ENCODE data around the gene ATN1. TPM values are rescaled to one million over a fixed set of nuclear protein-coding genes. Genes with fewer than 3 reads are reported as not detected.

The ATN1 gene
- total RNA-seq, 1 experiment from 2014 or later, result 84.7 TPM

- intact Hi-C loops (cut with micrococcal nuclease), result no loop called here
- peaks cover 56% of the 10 kb centered on the region for H3K36me3 Mint-ChIP-seq (ENCODE audit: insufficient read depth, unreplicated experiment)
- no peaks in the 10 kb centered on the region for H3K27me3 Mint-ChIP-seq (ENCODE audit: insufficient read depth, unreplicated experiment)
- H3K4me1 Mint-ChIP-seq (ENCODE audit: insufficient read depth, unreplicated experiment), result peaks cover 32% of the 10 kb centered on the region
- no peak for TF ChIP-seq CTCF (IDR thresholded peaks at IDR 0.05; ENCODE audit: unreplicated experiment)
- DNase-seq (ENCODE audit: unreplicated experiment), result no peak
- BruUV-seq (replicated peaks), result no TSS peak
- CTCF ChIA-PET, result interaction anchor here (0.6 to 5.5 kb wide), 22 partner anchors 11 to 209 kb away, joined by 3 to 160 read pairs (median 7); partner anchors contain the start of genes C1RL, C1S, LPCAT3 and SPSB2
- H3K9me3 Mint-ChIP-seq (ENCODE audit: unreplicated experiment), result no peaks in the 10 kb centered on the region
- peak overlapping the region; percentile 98 for H3K27ac Mint-ChIP-seq (ENCODE audit: low read depth, unreplicated experiment)
- POLR2A ChIA-PET, result interaction anchor here (0.5 to 6.8 kb wide), 27 partner anchors 8 to 583 kb away, joined by 3 to 495 read pairs (median 6); partner anchors contain the start of genes ATN1, C1R, C1RL and C1S
- H3K4me3 Mint-ChIP-seq (ENCODE audit: unreplicated experiment), result peak overlapping the region; percentile 85
Measured at GRCh38 chr12:6945613-6946012, 17.9 kb downstream of the ATN1 start.

GRCh38 chr12:6946033-6946919, 18.5 kb downstream of the ATN1 start:
- Mint-ChIP-seq H3K27ac (ENCODE audit: low read depth, unreplicated experiment) (peak overlapping the region; percentile 98), H3K36me3 (ENCODE audit: insufficient read depth, unreplicated experiment) (peaks cover 49% of the 10 kb centered on the region), H3K4me1 (ENCODE audit: insufficient read depth, unreplicated experiment) (peaks cover 32% of the 10 kb centered on the region), H3K9me3 (ENCODE audit: unreplicated experiment) (no peaks in the 10 kb centered on the region), H3K27me3 (ENCODE audit: insufficient read depth, unreplicated experiment) (no peaks in the 10 kb centered on the region), H3K4me3 (ENCODE audit: unreplicated experiment) (peak overlapping the region; percentile 85)
- CTCF ChIA-PET, result interaction anchor here (0.6 to 5.5 kb wide), 21 partner anchors 11 to 744 kb away, joined by 3 to 160 read pairs (median 5); partner anchors contain the start of genes C1RL, C1S, LPCAT3 and MLF2
- no peak for TF ChIP-seq CTCF (IDR thresholded peaks at IDR 0.05; ENCODE audit: unreplicated experiment)
- intact Hi-C loops (cut with micrococcal nuclease), result no loop called here
- peak; percentile 95 for DNase-seq (ENCODE audit: unreplicated experiment)
- POLR2A ChIA-PET, result interaction anchor here (0.5 to 6.8 kb wide), 25 partner anchors 8 to 584 kb away, joined by 3 to 495 read pairs (median 4); partner anchors contain the start of genes ATN1, C1RL, EMG1 and LPCAT3
- BruUV-seq (replicated peaks), result no TSS peak

- intact Hi-C loops (cut with micrococcal nuclease), result no loop called here
- peak overlapping the region; percentile 85 for H3K4me3 Mint-ChIP-seq (ENCODE audit: unreplicated experiment)
Measured at GRCh38 chr12:6946920-6947374, 19.2 kb downstream of the ATN1 start.

More at GRCh38 chr12:6946920-6947374, 19.2 kb downstream of the ATN1 start:
- H3K27me3 Mint-ChIP-seq (ENCODE audit: insufficient read depth, unreplicated experiment), result no peaks in the 10 kb centered on the region
- no peaks in the 10 kb centered on the region for H3K9me3 Mint-ChIP-seq (ENCODE audit: unreplicated experiment)
- no peak for TF ChIP-seq CTCF (IDR thresholded peaks at IDR 0.05; ENCODE audit: unreplicated experiment)
- peaks cover 43% of the 10 kb centered on the region for H3K36me3 Mint-ChIP-seq (ENCODE audit: insufficient read depth, unreplicated experiment)
- peaks cover 32% of the 10 kb centered on the region for H3K4me1 Mint-ChIP-seq (ENCODE audit: insufficient read depth, unreplicated experiment)
- no TSS peak for BruUV-seq (replicated peaks)
- DNase-seq (ENCODE audit: unreplicated experiment), result no peak
- H3K27ac Mint-ChIP-seq (ENCODE audit: low read depth, unreplicated experiment), result no peak overlapping the region
- ChIA-PET CTCF (interaction anchor here (0.6 to 5.5 kb wide), 18 partner anchors 9 to 743 kb away, joined by 3 to 160 read pairs (median 4); partner anchors contain the start of genes C1RL, LPCAT3 and MLF2), POLR2A (interaction anchor here (0.6 to 6.8 kb wide), 15 partner anchors 11 to 513 kb away, joined by 3 to 495 read pairs (median 40); partner anchors contain the start of genes ATN1, C1RL, EMG1 and LPCAT3)
